HG02885 (cell line): ENCODE measurements around the gene ANGEL2.
"Not testable (repeated sequence)": the region's sequence is repeated elsewhere in the genome, so short reads cannot be mapped to it uniquely, and the experiment has no call there.

ENCODE experiments used
- ATAC-seq: cut with Tn5 transposase; IDR thresholded peaks from one replicate; pipeline ENCODE4 v1.9.1; 2021; ENCODE audit warnings: mild to moderate bottlenecking; ENCODE audit not compliant: unreplicated experiment, poor library complexity

ANGEL2 gene, protein sequence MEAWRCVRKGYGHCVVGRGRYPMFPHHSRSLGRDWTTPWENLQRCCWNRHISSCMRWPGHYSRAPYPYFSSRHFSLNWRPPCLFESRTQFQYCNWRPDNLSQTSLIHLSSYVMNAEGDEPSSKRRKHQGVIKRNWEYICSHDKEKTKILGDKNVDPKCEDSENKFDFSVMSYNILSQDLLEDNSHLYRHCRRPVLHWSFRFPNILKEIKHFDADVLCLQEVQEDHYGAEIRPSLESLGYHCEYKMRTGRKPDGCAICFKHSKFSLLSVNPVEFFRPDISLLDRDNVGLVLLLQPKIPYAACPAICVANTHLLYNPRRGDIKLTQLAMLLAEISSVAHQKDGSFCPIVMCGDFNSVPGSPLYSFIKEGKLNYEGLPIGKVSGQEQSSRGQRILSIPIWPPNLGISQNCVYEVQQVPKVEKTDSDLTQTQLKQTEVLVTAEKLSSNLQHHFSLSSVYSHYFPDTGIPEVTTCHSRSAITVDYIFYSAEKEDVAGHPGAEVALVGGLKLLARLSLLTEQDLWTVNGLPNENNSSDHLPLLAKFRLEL

DNA sequence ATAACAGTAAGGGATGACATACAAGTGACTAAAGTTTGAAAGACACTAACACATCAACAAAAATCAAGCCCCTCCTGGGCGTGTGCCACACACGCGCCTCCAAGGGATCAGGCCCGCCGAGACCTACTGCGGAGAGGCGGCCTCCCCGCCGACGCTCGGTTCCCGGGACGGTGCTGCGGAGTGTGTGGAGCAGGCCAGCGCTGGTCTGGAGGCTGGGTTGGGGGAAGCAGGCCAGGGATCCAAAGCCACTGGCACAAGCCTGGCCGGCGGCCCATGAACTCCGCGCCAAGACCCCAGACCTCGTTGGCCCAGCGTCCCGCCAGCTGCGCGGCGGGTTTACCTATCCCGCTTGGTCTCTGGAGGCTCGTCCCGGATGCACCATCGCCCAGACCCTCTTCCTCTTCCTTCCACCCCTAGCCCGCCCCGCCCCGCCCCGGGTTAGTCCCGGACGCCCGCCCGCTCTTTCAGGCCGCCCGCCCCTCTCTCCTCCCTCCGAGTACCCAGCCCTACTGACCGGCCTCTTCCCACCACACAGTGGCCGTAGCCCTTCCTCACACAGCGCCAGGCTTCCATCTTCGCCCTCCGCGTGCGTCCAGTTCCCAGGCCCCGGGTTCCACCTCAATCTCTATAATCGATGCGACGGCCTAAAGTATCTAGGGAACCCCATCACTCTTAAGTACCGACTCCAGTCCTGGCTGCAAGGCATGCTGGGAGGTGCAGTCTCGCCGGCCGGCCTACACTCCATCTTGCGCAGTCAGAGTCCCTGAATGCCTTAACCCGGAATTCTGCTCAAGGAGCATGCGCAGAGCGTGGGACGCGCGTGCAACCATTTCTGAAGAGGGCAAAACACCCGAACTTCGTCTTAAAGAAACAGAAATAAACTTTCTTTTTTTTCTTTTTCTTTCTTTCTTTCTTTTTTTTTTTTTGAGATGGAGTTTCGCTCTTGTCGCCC lies at the start of gene ANGEL2:
Gene ANGEL2 (minus strand): TSS at position 769 of the 952 bp plus-strand sequence. CDS start 196 bp downstream, at position 573.
- ATAC-seq: peak; percentile 92

DNA sequence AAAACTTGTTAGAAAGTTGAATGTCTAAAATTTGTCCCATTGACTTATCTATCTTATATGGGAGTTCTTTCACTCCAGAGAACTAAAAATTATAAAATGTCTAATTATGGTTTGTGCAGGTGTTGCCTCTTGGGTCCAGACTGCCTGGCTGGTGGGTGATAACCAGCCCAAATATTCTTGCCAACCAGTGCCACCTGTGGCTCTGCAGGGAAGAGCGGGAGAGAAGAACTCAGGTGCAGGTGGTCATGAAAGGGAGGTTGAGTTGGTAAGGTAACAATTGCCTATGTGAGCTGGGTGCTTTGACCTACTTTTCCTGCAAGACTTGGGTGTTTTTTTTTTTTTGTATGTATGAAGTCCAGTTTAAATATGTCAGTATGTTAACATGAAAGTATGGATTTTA lies 45.6 kb upstream of the ANGEL2 start:
- no peak for ATAC-seq

GRCh38 chr1:213060836-213061235 lies 45.2 kb upstream of the ANGEL2 start:
- no peak for ATAC-seq

DNA sequence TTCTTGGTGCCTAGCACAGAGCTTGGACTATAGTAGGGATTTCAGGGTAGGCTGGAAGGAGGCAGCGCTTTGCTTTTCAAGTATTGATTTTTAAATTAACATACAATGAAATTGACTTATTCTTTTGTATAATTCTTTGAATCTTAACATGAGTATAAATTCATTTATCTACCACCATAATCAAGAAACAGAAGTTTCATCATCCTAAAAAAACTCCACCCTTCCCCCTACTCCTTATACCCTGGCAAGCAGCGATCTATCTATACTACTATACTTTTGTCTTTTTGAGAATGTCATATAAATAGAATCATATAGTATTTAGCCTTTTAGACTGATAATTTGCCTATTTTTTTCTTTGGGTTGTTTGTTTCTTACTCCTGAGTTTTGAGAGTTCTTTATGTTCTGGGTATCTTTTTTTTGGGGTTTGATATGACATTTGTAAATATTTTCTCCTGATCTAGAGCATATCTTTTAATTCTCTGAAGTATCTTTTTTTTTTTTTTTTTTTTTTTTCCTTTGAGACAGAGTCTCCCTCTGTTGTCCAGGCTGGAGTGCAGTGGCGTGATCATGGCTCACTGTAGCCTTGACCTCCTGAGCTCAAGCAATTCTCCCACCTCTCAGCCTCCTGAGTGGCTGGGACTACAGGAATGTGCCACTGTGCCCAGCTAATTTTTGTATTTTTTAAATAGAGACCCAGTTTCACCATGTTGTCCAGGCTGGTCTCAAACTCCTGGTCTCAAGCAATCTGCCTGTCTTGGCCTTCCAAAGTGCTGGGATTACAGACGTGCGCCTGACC lies 41.8 kb upstream of the ANGEL2 start:
- no peak for ATAC-seq

GRCh38 chr1:213055767-213056166 lies 40.1 kb upstream of the ANGEL2 start:
- no peak for ATAC-seq

DNA sequence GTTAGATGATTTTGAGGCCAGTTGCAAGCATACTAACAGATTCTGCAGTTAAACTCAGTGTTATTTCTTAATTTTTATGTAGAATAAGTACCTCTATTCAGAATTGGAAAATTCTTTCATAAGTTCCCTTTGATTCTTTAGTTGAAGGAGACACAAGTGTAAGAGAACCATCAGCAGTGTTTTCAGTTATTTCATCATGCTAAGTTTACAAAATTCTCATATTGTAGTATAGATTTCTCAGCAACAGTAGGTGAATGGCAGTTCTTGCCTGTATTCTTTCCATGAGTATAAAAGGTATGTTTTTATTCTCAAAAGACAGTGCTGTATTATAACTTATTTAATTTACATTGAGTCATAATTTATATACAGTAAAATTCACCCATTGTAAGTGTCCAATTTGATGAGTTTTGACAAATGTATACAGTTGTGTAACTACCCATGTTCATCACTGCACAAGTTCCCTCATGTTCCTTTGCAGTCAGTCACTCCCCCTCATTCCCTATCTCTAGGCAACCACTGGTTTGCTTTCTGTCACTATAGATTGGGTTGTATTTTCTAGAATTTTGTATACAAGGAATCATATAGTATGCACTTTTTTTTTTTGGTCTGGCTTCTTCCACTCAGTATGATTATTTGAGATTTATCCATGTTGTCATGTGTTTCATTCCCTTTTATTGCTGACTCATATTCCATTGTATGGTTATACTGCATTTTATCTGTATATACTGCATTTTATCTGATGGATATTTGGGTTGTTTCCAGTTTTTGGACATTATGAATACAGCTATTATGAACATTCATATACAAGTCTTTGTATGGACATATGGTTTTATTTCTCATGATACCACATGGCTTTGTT lies 39.3 kb upstream of the ANGEL2 start:
- ATAC-seq: no peak

GRCh38 chr1:213054142-213054541 lies 38.5 kb upstream of the ANGEL2 start:
- no peak for ATAC-seq

- no peak for ATAC-seq
Measured at GRCh38 chr1:213053455-213053854, 37.8 kb upstream of the ANGEL2 start.

DNA sequence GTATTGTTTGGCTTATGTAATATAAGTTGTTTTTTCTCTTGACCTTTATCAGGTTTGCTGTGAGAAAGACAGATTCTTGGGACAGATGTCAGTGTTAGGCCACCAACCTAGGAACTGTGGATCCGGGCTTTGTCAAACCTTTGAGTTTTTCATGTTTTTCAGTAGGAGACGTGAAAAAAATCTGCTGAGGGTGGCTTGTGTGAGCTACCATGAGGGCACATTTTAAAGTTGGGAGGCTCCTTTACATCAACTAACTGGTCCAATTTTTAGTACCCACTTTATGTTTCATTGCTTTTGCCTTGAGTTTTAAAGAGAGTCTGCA lies 36.2 kb upstream of the ANGEL2 start:
- no peak for ATAC-seq

- peak; percentile 99 for ATAC-seq
Measured at GRCh38 chr1:213051127-213051880, 35.6 kb upstream of the ANGEL2 start, which contains the start of gene RPS6KC1. Gene RPS6KC1, plus strand, starts transcription at chr1:213051241. Its CDS starts 164 bp downstream, at chr1:213051405.

GRCh38 chr1:213050745-213051126 lies 35.1 kb upstream of the ANGEL2 start:
- peak; percentile 36 for ATAC-seq

GRCh38 chr1:213049232-213049631 lies 33.6 kb upstream of the ANGEL2 start:
- no peak for ATAC-seq

DNA sequence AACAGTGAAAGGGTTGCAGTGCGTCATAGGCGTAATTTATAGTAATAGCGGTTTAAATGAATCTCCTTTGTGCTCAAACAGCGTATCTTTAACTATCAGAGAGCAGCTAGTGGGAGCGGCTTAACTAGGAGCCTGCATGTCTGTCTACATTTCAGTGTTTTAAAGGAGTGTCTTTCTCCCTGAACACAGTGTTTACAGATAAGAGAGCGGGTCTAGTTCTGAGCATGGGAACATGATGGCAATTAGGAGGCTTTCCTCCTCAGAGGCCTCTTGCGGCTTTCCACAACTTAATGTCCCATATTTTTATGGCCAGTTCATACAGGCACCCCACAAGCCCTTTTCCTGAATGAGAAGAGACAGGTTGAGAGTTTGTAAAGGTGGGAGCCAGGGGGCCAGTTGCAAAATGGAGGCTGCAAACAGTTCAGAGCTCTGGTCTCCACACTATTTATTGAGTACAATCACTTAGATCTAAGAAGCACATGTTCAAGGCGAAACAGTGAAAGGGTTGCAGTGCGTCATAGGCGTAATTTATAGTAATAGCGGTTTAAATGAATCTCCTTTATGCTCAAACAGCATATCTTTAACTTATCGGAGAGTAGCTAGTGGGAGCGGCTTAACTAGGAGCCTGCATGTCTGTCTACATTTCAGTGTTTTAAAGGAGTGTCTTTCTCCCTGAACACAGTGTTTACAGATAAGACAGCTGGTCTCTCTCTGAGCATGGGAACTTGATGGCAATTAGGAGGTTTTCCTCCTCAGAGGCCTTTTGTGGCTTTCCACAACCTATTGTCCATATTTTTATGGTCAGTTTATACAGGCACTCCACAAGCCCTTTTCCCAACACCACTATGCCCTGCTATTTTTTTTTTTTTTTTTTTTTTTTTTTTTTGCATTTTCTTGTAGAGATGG lies 29.9 kb upstream of the ANGEL2 start:
- not testable (repeated sequence) for ATAC-seq

- ATAC-seq: no peak
Measured at GRCh38 chr1:213041443-213041842, 25.8 kb upstream of the ANGEL2 start.

DNA sequence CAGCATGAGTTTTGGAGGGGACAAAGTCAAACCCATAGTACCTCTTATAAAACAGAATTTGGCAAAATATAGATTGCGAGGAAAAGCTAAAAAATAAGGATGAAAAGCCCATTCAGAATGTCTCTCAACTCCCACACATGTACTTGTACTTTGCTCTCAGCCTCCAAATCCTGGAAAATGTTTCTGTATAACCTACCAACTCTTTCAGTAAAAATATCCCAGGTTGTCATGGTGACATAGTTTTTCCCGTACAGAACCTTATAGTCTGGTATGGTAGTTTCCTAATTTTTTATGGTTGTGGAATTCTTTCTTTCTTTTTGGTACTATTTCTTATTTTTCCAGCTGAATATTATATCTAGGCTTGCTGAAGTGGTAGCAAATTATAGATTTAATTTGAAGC lies 19.9 kb upstream of the ANGEL2 start:
- ATAC-seq: no peak

DNA sequence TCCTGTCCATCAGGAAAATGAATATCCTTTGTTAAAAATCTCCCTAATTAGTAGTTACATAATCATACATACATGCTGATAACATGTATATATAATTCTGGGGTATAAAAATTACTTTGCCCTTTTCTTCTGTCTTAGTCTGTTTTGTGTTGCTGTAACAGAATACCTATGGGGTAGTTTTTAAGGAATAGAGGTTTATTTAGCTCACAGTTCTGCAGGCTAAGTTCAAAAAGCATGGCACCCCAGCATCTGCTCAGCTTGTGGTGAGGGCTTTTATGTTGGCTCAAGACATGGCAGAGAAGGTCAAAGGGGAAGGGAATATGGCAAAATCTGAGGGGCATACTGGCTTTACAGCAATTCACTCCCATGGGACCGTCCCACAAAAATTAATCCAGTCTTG lies 19.0 kb upstream of the ANGEL2 start:
- ATAC-seq: no peak

DNA sequence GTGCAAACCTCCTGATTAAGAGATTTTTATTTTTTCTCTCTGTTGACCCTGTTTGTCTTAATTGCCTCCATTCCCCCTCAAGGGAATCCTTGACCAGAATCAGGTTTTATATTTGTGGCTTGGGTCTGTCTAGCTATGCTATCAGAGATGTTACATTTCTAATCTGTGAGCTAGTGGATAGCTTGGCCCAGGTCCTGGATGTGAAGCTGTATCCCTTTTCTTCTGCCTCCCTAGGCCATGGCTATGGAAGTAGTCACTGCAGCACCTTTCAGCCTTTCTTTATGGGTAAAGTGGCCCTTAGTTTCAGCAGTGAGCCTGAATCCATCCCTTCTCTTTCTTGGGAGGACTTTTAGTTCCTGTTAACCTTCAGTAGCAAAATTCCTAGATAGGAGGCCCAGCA lies 17.0 kb upstream of the ANGEL2 start:
- no peak for ATAC-seq

GRCh38 chr1:213027024-213027423 lies 11.4 kb upstream of the ANGEL2 start:
- ATAC-seq: not testable (repeated sequence)
